ENCODE results near the gene DPH2.

DNA sequence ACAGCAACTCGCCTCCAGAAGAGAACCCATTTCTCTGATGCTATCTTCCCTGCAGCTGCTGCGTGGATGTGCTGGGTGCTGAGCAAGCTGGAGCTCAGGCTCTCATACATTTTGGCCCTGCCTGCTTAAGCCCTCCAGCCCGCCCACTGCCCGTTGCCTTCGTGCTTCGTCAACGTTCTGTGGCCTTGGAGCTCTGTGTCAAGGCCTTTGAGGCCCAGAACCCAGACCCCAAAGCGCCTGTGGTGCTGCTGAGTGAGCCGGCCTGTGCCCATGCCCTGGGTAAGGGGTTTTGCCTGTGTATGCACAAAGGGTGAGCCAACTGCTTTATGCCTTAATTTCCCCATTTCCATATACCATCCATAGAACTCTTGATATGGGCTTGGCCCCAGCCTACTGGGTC is 1.1 kb downstream of the DPH2 start:
- TF ChIP-seq, protein P1, sequence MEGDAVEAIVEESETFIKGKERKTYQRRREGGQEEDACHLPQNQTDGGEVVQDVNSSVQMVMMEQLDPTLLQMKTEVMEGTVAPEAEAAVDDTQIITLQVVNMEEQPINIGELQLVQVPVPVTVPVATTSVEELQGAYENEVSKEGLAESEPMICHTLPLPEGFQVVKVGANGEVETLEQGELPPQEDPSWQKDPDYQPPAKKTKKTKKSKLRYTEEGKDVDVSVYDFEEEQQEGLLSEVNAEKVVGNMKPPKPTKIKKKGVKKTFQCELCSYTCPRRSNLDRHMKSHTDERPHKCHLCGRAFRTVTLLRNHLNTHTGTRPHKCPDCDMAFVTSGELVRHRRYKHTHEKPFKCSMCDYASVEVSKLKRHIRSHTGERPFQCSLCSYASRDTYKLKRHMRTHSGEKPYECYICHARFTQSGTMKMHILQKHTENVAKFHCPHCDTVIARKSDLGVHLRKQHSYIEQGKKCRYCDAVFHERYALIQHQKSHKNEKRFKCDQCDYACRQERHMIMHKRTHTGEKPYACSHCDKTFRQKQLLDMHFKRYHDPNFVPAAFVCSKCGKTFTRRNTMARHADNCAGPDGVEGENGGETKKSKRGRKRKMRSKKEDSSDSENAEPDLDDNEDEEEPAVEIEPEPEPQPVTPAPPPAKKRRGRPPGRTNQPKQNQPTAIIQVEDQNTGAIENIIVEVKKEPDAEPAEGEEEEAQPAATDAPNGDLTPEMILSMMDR (IDR thresholded peaks at IDR 0.05) = no peak
- TF ChIP-seq POLR2A (IDR thresholded peaks at IDR 0.05) (no peak), POLR2AphosphoS5 (IDR thresholded peaks at IDR 0.05; ENCODE audit: insufficient read depth in 1 of 2, low read depth in 1 of 2) (no peak)
